Heart left ventricle (tissue), 16 donors: ENCODE data around the gene STK17B. TPM values are rescaled to one million over a fixed set of nuclear protein-coding genes. Genes with fewer than 3 reads are reported as not detected.

Experiments used
- ATAC-seq, 4 donors: fragments of 200-7000 bp; cut with Tn5 transposase; one replicate each; pipeline ENCODE4 v1.9.1; 2020 to 2022; ENCODE audit warnings: moderate library complexity in 4 of 4, mild to moderate bottlenecking in 3 of 4, moderate number of reproducible peaks in 1 of 4
- DNase-seq, 5 donors: peaks; one replicate each; pipeline ENCODE4 v3.0.0-alpha.2; 2020
- H3K27ac ChIP-seq, 12 donors: fragments of 200-600 bp; sonication (generic) in 4 of 12; one replicate each; pipeline versions ENCODE4 v1.5.0 to v1.8.0; 2016 to 2022; ENCODE audit warnings: mild to moderate bottlenecking in 2 of 12
- H3K27me3 ChIP-seq, 9 donors: fragments of 200-600 bp; sonication (generic) in 2 of 9; one replicate each; pipeline versions ENCODE4 v1.5.1 to v1.8.0; 2016 to 2022; ENCODE audit warnings: mild to moderate bottlenecking in 3 of 9
- H3K36me3 ChIP-seq, 9 donors: fragments of 200-600 bp; sonication (generic) in 2 of 9; one replicate each; pipeline versions ENCODE4 v1.5.0 to v1.8.0; 2018 to 2022; ENCODE audit warnings: mild to moderate bottlenecking in 2 of 9
- H3K4me1 ChIP-seq, 12 donors: fragments of 200-600 bp; sonication (generic) in 4 of 12; one replicate each; pipeline versions ENCODE4 v1.5.0 to v1.8.0; 2016 to 2022; ENCODE audit warnings: mild to moderate bottlenecking in 3 of 12
- H3K4me3 ChIP-seq, 12 donors: fragments of 200-600 bp; sonication (generic) in 4 of 12; one replicate each; pipeline versions ENCODE4 v1.5.0 to v1.8.0; 2017 to 2022; ENCODE audit warnings: mild to moderate bottlenecking in 9 of 12, moderate library complexity in 4 of 12
- H3K9me3 ChIP-seq, 12 donors: fragments of 200-600 bp; sonication (generic) in 4 of 12; one replicate each; pipeline versions ENCODE4 v1.5.0 to v1.8.0; 2016 to 2022; ENCODE audit warnings: mild to moderate bottlenecking in 1 of 12
- POLR2A ChIP-seq, 2 donors: fragments of 450-650 bp; IDR thresholded peaks; one replicate each; pipeline ENCODE4 v1.6.1; 2017; ENCODE audit warnings: antibody characterized with exemption in 2 of 2, mild to moderate bottlenecking in 2 of 2, moderate library complexity in 2 of 2
- WGBS, 4 donors: extraction: QIAGEN DNeasy Blood & Tissue Kit in 2 of 4; methylation state at CpG; one replicate each; pipeline versions ENCODE4 v1.1.5 to v1.1.7; 2013 to 2018; 5-methylcytosine and 5-hydroxymethylcytosine counted together
- intact Hi-C, 10 donors: fragments of 100-400 bp; cut with DNase I; formaldehyde crosslinking; loops; one replicate each; pipeline versions ENCODE4 v1.11.1 to v1.14.2; 2022
- polyA plus RNA-seq, 2 donors: library from polyadenylated mRNA; stranded (reverse); fragments of 200-250 nt; gene quantifications; one replicate each; pipeline ENCODE4 v1.2.3, GENCODE V29; 2013
- total RNA-seq, 9 donors: library from RNA; depleted of rRNA in 2 of 9; stranded (reverse); fragments of >200 nt in 2 of 9; fragmentation: NEBNext Ultra II Directional in 3 of 9; extraction: Animal tissue kit (Norgen Biotek cat#: 25700) in 3 of 9; gene quantifications; one replicate each; pipeline versions ENCODE4 v1.1.0 to v1.2.4, GENCODE V29; 2016 to 2023
- TF ChIP-seq, protein P1 (sequence below), 12 donors: fragments of 200-600 bp; sonication (generic) in 4 of 12; IDR thresholded peaks; one replicate each; pipeline versions ENCODE4 v1.5.0 to v1.8.0; 2018 to 2022; ENCODE audit warnings: antibody characterized with exemption in 12 of 12, mild to moderate bottlenecking in 5 of 12
- donor health status: ischemic (EF 13 %, LVEDD 7.1; RV severe dilation, severe dysfunction).
- donor health status: healthy with polysubstance abuse.
- donor health status: DM: no; HTN: yes; CAD: no.
- donor health status: DM: no; HTN: no; CAD: no.
- donor health status: ischemic (EF 25% LVEDD 6.9; RV normal size, moderate dysfunction).
- donor health status: ischemic (EF 25% LVEDD 5.7; RV mildly dilated, moderate dysfunction).
- donor health status: healthy.
- donor health status: DM: yes; HTN: yes; CAD: no.
- donor health status: ischemic (EF 35%, LVEDD 5.7; RV mildly dilated, moderate dysfunction).
- donor health status: nonischemic (EF 11% LVEDD 7.7; RV severe dilation, severe dysfunction).
- donor health status: DM: yes; HTN: yes; CAD: no.
- donor health status: PGD.
- donor health status: ischemic (EF 29% LVEDD 5.4; RV normal size, mild dysfunction).
- donor health status: nonischemic (EF 23%, LVEDD 6.1; RV moderate dilation, normal function).

STK17B gene
- total and polyA plus RNA-seq, 11 donors = 1.4 to 24.4 (median 4.5) TPM

GRCh38 chr2:196101325-196101991 is 69.9 kb downstream of the STK17B start:
- no peak overlapping the region for H3K27ac ChIP-seq
- TF ChIP-seq, protein P1, sequence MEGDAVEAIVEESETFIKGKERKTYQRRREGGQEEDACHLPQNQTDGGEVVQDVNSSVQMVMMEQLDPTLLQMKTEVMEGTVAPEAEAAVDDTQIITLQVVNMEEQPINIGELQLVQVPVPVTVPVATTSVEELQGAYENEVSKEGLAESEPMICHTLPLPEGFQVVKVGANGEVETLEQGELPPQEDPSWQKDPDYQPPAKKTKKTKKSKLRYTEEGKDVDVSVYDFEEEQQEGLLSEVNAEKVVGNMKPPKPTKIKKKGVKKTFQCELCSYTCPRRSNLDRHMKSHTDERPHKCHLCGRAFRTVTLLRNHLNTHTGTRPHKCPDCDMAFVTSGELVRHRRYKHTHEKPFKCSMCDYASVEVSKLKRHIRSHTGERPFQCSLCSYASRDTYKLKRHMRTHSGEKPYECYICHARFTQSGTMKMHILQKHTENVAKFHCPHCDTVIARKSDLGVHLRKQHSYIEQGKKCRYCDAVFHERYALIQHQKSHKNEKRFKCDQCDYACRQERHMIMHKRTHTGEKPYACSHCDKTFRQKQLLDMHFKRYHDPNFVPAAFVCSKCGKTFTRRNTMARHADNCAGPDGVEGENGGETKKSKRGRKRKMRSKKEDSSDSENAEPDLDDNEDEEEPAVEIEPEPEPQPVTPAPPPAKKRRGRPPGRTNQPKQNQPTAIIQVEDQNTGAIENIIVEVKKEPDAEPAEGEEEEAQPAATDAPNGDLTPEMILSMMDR (IDR thresholded peaks at IDR 0.05) = no peak
- no peak for TF ChIP-seq POLR2A (IDR thresholded peaks at IDR 0.05)
- H3K36me3 ChIP-seq = no peaks in the 10 kb centered on the region
- DNase-seq = no peak
- H3K27me3 ChIP-seq = no peaks in the 10 kb centered on the region
- H3K4me1 ChIP-seq = peaks cover 0 to 9% (median 0%) of the 10 kb centered on the region in 12 donors
- ATAC-seq = no peak
- WGBS, 4 donors = 53 to 64% (median 61%) methylated on average over 6 of the region's 6 CpGs
- no peak overlapping the region for H3K4me3 ChIP-seq
- intact Hi-C loops = no loop called here
- no peaks in the 10 kb centered on the region for H3K9me3 ChIP-seq

- no peak for TF ChIP-seq POLR2A (IDR thresholded peaks at IDR 0.05)
- TF ChIP-seq, protein P1 (IDR thresholded peaks at IDR 0.05) = no peak
- Histone ChIP-seq H3K27me3 (no peaks in the 10 kb centered on the region), H3K4me3 (no peak overlapping the region), H3K4me1 (no peaks in the 10 kb centered on the region), H3K36me3 (no peaks in the 10 kb centered on the region), H3K27ac (no peak overlapping the region), H3K9me3 (no peaks in the 10 kb centered on the region)
- DNase-seq (no peak), ATAC-seq (no peak)
- intact Hi-C loops = no loop called here
- WGBS, 4 donors = 75 to 84% (median 79%) methylated on average over 3 of the region's 3 CpGs
Measured at GRCh38 chr2:196099916-196100315, 71.5 kb downstream of the STK17B start.

- DNase-seq = no peak
- peaks cover 0 to 8% (median 0%) of the 10 kb centered on the region in 12 donors for H3K9me3 ChIP-seq
- H3K4me3 ChIP-seq = no peak overlapping the region
- H3K27ac ChIP-seq = no peak overlapping the region
- H3K27me3 ChIP-seq = no peaks in the 10 kb centered on the region
- intact Hi-C loops = no loop called here
- no peaks in the 10 kb centered on the region for H3K36me3 ChIP-seq
- no peak for ATAC-seq
- no peak for TF ChIP-seq POLR2A (IDR thresholded peaks at IDR 0.05)
- TF ChIP-seq, protein P1 (IDR thresholded peaks at IDR 0.05) = no peak
- 89 to 94% (median 92%) methylated on average over 6 of the region's 6 CpGs for WGBS, 4 donors
- no peaks in the 10 kb centered on the region for H3K4me1 ChIP-seq
Measured at GRCh38 chr2:196097864-196098660, 73.3 kb downstream of the STK17B start.

GRCh38 chr2:196096982-196097745 is 74.2 kb downstream of the STK17B start:
- 61 to 72% (median 66%) methylated on average over 5 of the region's 5 CpGs for WGBS, 4 donors
- H3K9me3 ChIP-seq = peaks cover 0 to 8% (median 0%) of the 10 kb centered on the region in 12 donors
- no peaks in the 10 kb centered on the region for H3K4me1 ChIP-seq
- H3K36me3 ChIP-seq = no peaks in the 10 kb centered on the region
- no peaks in the 10 kb centered on the region for H3K27me3 ChIP-seq
- H3K4me3 ChIP-seq = no peak overlapping the region
- no peak for DNase-seq
- no peak for ATAC-seq
- intact Hi-C loops = no loop called here
- TF ChIP-seq, protein P1 (IDR thresholded peaks at IDR 0.05) = no peak
- TF ChIP-seq POLR2A (IDR thresholded peaks at IDR 0.05) = no peak
- no peak overlapping the region for H3K27ac ChIP-seq
